ENCODE measurements around the gene ZNF322.
"Not testable (repeated sequence)": the region's sequence is repeated elsewhere in the genome, so short reads cannot be mapped to it uniquely, and the experiment has no call there.

ZNF322 gene, protein sequence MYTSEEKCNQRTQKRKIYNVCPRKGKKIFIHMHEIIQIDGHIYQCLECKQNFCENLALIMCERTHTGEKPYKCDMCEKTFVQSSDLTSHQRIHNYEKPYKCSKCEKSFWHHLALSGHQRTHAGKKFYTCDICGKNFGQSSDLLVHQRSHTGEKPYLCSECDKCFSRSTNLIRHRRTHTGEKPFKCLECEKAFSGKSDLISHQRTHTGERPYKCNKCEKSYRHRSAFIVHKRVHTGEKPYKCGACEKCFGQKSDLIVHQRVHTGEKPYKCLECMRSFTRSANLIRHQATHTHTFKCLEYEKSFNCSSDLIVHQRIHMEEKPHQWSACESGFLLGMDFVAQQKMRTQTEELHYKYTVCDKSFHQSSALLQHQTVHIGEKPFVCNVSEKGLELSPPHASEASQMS

DNA sequence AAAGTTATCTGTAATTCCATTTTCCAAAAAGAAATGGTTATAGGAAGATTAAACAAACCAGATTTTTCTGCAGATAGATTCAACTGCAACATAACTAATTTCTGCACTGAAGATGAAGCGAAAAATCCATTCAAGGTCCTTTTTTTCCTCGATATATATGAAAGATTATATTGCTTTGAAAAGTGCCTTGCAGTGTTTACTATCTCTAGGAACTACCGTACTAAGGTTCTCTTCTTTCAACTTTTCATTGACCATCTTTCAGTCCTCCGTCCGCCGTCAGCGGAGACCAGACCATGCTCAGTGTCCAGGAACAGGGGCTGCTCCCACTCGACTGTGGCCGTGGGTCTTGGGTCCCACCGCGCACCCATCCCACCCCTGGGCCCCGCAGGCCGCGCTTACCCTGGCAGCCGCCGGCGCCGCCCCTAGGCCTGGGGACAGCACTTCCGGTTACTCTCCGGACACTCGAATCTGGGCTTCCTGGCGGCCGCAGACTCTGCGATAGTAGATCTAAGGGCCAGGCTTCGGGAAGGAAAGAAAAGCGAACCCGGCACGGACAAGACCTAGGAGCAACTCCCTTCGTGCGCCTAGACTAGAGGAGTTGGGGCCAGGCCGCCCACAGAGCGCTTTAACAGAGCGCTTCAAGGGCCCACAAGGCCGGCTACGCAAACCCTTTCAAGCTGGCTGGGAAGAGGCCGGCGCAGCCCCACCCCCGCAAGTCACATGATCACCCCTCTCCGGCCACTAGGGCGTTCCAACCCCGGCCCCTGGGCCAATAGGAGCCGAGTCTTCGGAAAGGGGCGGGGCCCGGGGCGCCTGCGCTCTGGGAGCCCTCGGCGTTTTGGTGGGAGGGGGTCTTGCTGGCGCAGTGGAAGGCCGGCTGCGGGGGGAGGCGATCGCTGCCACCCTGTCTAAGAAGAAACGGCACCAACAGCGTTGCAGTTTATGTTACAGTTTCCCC is at the start of gene ZNF322:
Gene ZNF322 (minus strand): TSS at position 705 of the 958 bp plus-strand sequence. CDS start 21,193 bp downstream, outside the sequence.
- TF ChIP-seq, protein P1, sequence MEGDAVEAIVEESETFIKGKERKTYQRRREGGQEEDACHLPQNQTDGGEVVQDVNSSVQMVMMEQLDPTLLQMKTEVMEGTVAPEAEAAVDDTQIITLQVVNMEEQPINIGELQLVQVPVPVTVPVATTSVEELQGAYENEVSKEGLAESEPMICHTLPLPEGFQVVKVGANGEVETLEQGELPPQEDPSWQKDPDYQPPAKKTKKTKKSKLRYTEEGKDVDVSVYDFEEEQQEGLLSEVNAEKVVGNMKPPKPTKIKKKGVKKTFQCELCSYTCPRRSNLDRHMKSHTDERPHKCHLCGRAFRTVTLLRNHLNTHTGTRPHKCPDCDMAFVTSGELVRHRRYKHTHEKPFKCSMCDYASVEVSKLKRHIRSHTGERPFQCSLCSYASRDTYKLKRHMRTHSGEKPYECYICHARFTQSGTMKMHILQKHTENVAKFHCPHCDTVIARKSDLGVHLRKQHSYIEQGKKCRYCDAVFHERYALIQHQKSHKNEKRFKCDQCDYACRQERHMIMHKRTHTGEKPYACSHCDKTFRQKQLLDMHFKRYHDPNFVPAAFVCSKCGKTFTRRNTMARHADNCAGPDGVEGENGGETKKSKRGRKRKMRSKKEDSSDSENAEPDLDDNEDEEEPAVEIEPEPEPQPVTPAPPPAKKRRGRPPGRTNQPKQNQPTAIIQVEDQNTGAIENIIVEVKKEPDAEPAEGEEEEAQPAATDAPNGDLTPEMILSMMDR (IDR thresholded peaks at IDR 0.05), result no peak
- TF ChIP-seq ZFX (IDR thresholded peaks at IDR 0.05; ENCODE audit: borderline replicate concordance), result no peak

GRCh38 chr6:26705780-26706179 is 46.2 kb upstream of the ZNF322 start:
- not testable (repeated sequence) for H3K27ac ChIP-seq

More for the DNA sequence above, at the start of gene ZNF322:
- peak within 1 kb of the TSS; percentile 72 for H3K27ac ChIP-seq

- H3K27ac ChIP-seq, result not testable (repeated sequence)
Measured at GRCh38 chr6:26705352-26705751, 45.8 kb upstream of the ZNF322 start.

GRCh38 chr6:26701023-26701747 is 41.6 kb upstream of the ZNF322 start:
- H3K27ac ChIP-seq, result not testable (repeated sequence)

GRCh38 chr6:26697496-26697895 is 38.0 kb upstream of the ZNF322 start:
- H3K27ac ChIP-seq, result not testable (repeated sequence)

GRCh38 chr6:26689324-26689947 is 29.9 kb upstream of the ZNF322 start:
- not testable (repeated sequence) for H3K27ac ChIP-seq

GRCh38 chr6:26682435-26683042 is 23.0 kb upstream of the ZNF322 start:
- H3K27ac ChIP-seq, result not testable (repeated sequence)

GRCh38 chr6:26673287-26673686 is 13.7 kb upstream of the ZNF322 start:
- H3K27ac ChIP-seq, result not testable (repeated sequence)

GRCh38 chr6:26670558-26670957 is 11.0 kb upstream of the ZNF322 start:
- H3K27ac ChIP-seq, result not testable (repeated sequence)

DNA sequence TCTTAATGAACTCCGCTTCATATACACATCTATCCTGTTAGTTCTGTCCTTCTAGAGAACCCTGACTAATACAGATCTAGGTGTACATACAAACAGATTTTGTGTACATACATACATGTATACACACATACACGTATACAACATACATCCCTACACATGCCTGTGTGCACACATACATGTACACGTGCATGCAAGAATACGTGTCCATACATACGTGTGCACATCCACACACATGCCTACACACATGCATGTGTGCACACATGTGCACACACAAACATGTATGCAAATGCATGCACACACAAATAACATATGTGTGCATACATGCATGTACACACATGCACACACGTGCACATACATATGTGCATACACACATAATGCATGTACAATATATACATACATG is 10.5 kb upstream of the ZNF322 start:
- H3K27ac ChIP-seq, result not testable (repeated sequence)

GRCh38 chr6:26660000-26660361 is 435 bp upstream of the ZNF322 start:
- no peak for TF ChIP-seq ZFX (IDR thresholded peaks at IDR 0.05; ENCODE audit: borderline replicate concordance)
- TF ChIP-seq, protein P1 (IDR thresholded peaks at IDR 0.05), result no peak
- H3K27ac ChIP-seq, result peak overlapping the region; percentile 72

- H3K27ac ChIP-seq, result no peak overlapping the region
- TF ChIP-seq ZFX (IDR thresholded peaks at IDR 0.05; ENCODE audit: borderline replicate concordance), result no peak
- TF ChIP-seq, protein P1 (IDR thresholded peaks at IDR 0.05), result no peak
Measured at GRCh38 chr6:26657256-26657655, 2.3 kb downstream of the ZNF322 start.

Data from 22Rv1 (cell line).